Measurements from ENCODE around the gene PAQR7. TPM values are rescaled to one million over a fixed set of nuclear protein-coding genes. Genes with fewer than 3 reads are reported as not detected.
A peak's percentile ranks its signal among the peaks of the same experiment; 100 is the strongest.

PAQR7 gene
- total RNA-seq, 1 donor from 2014 or later = 4.6 TPM

DNA sequence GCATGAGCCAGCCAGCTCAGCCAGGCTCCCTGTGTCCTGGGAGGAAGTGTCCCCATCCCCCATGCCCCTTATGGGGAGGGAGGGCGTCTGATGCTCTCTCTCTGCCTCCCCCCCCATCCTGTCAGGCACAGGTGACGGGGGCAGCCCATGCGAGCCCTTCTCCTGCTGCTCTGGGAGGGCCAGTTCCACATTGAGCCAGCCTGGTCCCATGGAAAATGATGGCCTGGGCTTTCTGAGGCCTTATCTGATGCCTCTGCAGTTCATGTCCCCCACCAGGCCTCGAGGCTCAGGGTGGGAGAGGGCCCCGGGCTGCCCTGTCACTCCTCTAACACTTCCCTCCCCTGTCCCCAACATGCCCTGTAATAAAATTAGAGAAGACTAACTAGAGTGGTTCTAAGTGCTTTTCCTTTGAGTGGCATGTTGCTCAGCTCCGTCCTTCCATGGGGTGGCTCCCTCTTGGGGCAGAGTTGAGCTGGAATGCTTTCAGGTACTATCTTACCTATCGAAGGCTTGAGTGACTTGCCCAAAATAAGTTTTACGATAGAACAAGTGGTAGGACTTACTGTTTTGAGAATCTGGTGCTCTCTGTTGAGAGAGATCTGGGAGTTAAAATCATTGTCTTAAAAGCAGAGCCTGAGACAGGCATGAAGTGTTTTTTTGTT, 57.5 kb downstream of the PAQR7 start:
- Mint-ChIP-seq H3K27me3 (no peaks in the 10 kb centered on the region), H3K27ac (no peak overlapping the region), H3K9me3 (no peaks in the 10 kb centered on the region), H3K36me3 (ENCODE audit: low read depth) (peaks cover 9% of the 10 kb centered on the region), H3K4me3 (peak overlapping the region; percentile 52), H3K4me1 (peaks cover 27% of the 10 kb centered on the region)
- POLR2A ChIA-PET = interaction anchor here (2.5 kb wide), 1 partner anchor 18 kb away, joined by 12 read pairs; the partner anchor contains the start of gene SELENON
- TF ChIP-seq CTCF (IDR thresholded peaks at IDR 0.05) = no peak
- ATAC-seq (ENCODE audit: low read depth) (no peak), DNase-seq (no peak)
- CTCF ChIA-PET = no interaction called here
- intact Hi-C loops (cut with micrococcal nuclease) = loop anchor here (2.0 kb wide), 4 partner anchors 19 to 479 kb away; partner anchors contain the start of genes MACO1, STMN1 and TMEM50A

- ChIA-PET POLR2A (no interaction called here), CTCF (no interaction called here)
- Mint-ChIP-seq H3K27ac (no peak overlapping the region), H3K9me3 (no peaks in the 10 kb centered on the region), H3K4me3 (peak overlapping the region; percentile 15), H3K4me1 (peaks cover 18% of the 10 kb centered on the region), H3K27me3 (no peaks in the 10 kb centered on the region), H3K36me3 (ENCODE audit: low read depth) (peaks cover 9% of the 10 kb centered on the region)
- intact Hi-C loops (cut with micrococcal nuclease) = no loop called here
- DNase-seq = no peak
- ATAC-seq (ENCODE audit: low read depth) = no peak
- TF ChIP-seq CTCF (IDR thresholded peaks at IDR 0.05) = no peak
Measured at GRCh38 chr1:25816112-25816718, 59.3 kb downstream of the PAQR7 start.

DNA sequence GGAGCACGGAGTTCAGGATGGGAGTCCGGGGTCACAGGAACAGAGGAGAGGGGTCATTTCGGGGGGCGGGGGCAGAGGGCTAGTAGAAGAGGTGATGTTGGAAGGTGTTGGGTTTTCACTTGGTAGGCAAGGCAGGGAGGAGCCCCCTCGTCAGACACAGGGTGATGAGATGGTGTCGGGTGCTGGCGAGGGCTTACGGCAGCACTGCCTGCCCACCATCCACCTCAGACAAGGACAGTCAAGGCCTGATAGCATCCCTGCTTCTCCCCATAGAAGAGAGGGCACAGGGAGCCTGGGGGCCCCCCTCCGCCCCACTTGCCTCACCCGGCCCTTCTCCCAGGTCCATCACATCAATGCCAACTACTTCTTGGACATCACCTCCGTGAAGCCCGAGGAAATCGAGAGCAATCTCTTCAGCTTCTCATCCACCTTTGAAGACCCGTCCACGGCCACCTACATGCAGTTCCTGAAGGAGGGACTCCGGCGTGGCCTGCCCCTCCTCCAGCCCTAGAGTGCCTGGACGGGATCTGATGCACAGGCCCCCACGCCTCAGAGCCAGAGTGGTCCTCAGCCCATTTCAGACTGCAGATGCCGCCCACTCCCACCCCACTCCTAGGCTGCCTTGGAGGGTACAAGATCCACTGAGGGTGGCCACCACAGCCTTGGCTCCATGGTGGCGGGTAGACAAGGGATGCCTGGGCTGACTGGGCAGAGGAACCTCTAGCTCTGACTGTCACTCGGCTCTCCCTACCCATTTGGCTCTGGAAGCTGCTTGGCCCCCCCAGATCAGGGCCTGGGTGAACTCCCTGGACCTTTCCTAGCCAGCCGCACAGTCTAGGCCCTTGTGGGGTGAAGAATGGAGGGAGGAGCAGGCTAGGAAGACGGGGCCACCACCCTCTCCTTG, 60.0 kb downstream of the PAQR7 start:
- intact Hi-C loops (cut with micrococcal nuclease) = no loop called here
- ATAC-seq (ENCODE audit: low read depth) (no peak), DNase-seq (no peak)
- Mint-ChIP-seq H3K27me3 (no peaks in the 10 kb centered on the region), H3K4me1 (peaks cover 16% of the 10 kb centered on the region), H3K36me3 (ENCODE audit: low read depth) (peaks cover 4% of the 10 kb centered on the region), H3K27ac (no peak overlapping the region), H3K4me3 (no peak overlapping the region), H3K9me3 (no peaks in the 10 kb centered on the region)
- CTCF ChIA-PET = no interaction called here
- no peak for TF ChIP-seq CTCF (IDR thresholded peaks at IDR 0.05)
- POLR2A ChIA-PET = no interaction called here

DNA sequence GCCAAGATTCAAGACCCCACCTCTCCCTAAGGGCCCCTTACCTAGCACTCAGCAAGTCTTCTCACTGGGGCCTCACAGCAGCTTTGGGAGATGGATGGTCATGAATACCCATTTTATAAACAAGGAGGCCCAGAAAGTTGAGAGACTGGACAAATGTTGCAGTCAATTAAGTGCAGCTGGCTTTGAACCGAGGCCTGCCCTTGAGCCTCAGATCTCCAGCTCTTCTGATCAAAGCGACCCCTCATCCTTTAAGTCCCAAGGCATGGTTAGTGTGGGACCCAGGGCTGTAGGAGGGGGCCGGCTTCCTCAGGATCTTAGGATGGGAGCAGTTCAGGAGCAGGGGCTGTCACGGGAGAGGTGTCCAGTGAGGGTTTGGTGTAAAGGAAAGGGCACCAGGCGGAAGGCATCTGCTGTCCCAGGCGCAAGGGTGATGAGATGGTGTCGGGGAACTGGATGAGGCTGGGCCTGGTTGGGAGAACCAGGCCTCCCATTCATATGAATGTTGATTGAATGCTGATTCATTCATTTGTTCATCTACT, 60.9 kb downstream of the PAQR7 start:
- ChIA-PET CTCF (no interaction called here), POLR2A (no interaction called here)
- Mint-ChIP-seq H3K4me3 (no peak overlapping the region), H3K27ac (no peak overlapping the region), H3K27me3 (no peaks in the 10 kb centered on the region), H3K36me3 (ENCODE audit: low read depth) (peaks cover 3% of the 10 kb centered on the region), H3K4me1 (peaks cover 23% of the 10 kb centered on the region), H3K9me3 (no peaks in the 10 kb centered on the region)
- TF ChIP-seq CTCF (IDR thresholded peaks at IDR 0.05) = no peak
- intact Hi-C loops (cut with micrococcal nuclease) = loop anchor here (5.0 kb wide), 1 partner anchor 292 kb away; no protein-coding TSS in a partner anchor
- no peak for ATAC-seq (ENCODE audit: low read depth)
- DNase-seq = no peak
